Measurements from ENCODE around the gene OPA1. TPM values are rescaled to one million over a fixed set of nuclear protein-coding genes. Genes with fewer than 3 reads are reported as not detected.

Gene OPA1
- total and polyA plus RNA-seq, 2 of the 8 experiments (the other 6 are each of a cell fraction or from before 2014, with no cell fraction given): 20.3 to 109 TPM

- Histone ChIP-seq H3K23me2 (ENCODE audit: low read depth, low read length) (peaks cover 3% of the 10 kb centered on the region; the same call in 1 of the 2 replicates), H3K27me3 (replicated peaks in 1 of 4; ENCODE audit: control insufficient read depth in 3 of 4, extremely low read depth in 1 of 4, insufficient read depth in 3 of 4, low read length in 3 of 4) (no peaks in the 10 kb centered on the region; a peak in 2 of 7 replicates), H4K91ac (replicated peaks; ENCODE audit: insufficient read length, low read length) (no peak overlapping the region), H3K9me3 (ENCODE audit: insufficient read depth in 2 of 2, low read depth in 1 of 2, low read length in 1 of 2) (no peaks in the 10 kb centered on the region), H4K5ac (ENCODE audit: insufficient read length, low read depth, low read length) (no peak overlapping the region), H3K9ac (replicated peaks in 1 of 4; ENCODE audit: extremely low read depth in 1 of 4, low read depth in 3 of 4, low read length in 3 of 4) (no peak overlapping the region), H3K23ac (ENCODE audit: insufficient read length) (no peak overlapping the region), H3K4me3 (ENCODE audit: extremely low read depth in 1 of 4, insufficient read depth in 2 of 4, low read depth in 3 of 4, low read length in 4 of 4) (no peak overlapping the region), H3K4me1 (replicated peaks in 1 of 4; ENCODE audit: control insufficient read depth in 3 of 4, insufficient read depth in 4 of 4, low read length in 3 of 4) (peaks cover 0 to 10% (median 6%) of the 10 kb centered on the region in 4 experiments; a peak in 4 of 7 replicates), H3K36me3 (ENCODE audit: control insufficient read depth in 2 of 4, insufficient read depth in 4 of 4, low read length in 3 of 4) (no peaks in the 10 kb centered on the region), H2BK20ac (ENCODE audit: low read length) (no peak overlapping the region), H4K8ac (ENCODE audit: extremely low read depth, insufficient read depth, low read length) (no peak overlapping the region), H2BK15ac (ENCODE audit: low read length) (no peak overlapping the region), H3K56ac (replicated peaks; ENCODE audit: insufficient read length, low read depth, low read length) (no peak overlapping the region), H3K18ac (ENCODE audit: extremely low read depth, low read length) (no peak overlapping the region), H3K27ac (ENCODE audit: low read depth, low read length) (no peak overlapping the region), H2AFZ (ENCODE audit: low read length) (no peak overlapping the region), H2BK5ac (ENCODE audit: low read depth, low read length) (no peak overlapping the region), H3K79me1 (ENCODE audit: low read depth, low read length) (no peaks in the 10 kb centered on the region), H2AK5ac (ENCODE audit: low read depth, low read length) (no peak overlapping the region), H3K14ac (ENCODE audit: insufficient read length) (no peak overlapping the region), H3K79me2 (ENCODE audit: control insufficient read depth in 1 of 2, insufficient read depth in 2 of 2, low read length in 2 of 2) (no peaks in the 10 kb centered on the region), H3K4ac (replicated peaks; ENCODE audit: insufficient read length, low read depth, low read length) (no peak overlapping the region), H3K4me2 (ENCODE audit: insufficient read depth in 1 of 2, low read depth in 2 of 2, low read length in 2 of 2) (no peak overlapping the region), H2BK120ac (replicated peaks; ENCODE audit: low read depth, low read length) (no peak overlapping the region), H2BK12ac (ENCODE audit: low read depth, low read length) (no peak overlapping the region), H4K20me1 (replicated peaks in 1 of 2; ENCODE audit: control insufficient read depth in 1 of 2, insufficient read depth in 2 of 2, low read length in 2 of 2) (no peaks in the 10 kb centered on the region)
- CTCF ChIA-PET (ENCODE audit: partially characterized antibody): interaction anchor here (0.8 kb wide), 1 partner anchor 31 kb away, joined by 3 read pairs; no protein-coding TSS in a partner anchor
- POLR2A ChIA-PET (ENCODE audit: partially characterized antibody): no interaction called here
- FAIRE-seq (no peak), DNase-seq (ENCODE audit: low read depth in 1 of 2, low spot score in 2 of 2) (no peak)
- TF ChIP-seq SIX5 (IDR thresholded peaks at IDR 0.05; ENCODE audit: low read depth, low read length) (no peak), TBP (IDR thresholded peaks at IDR 0.05; ENCODE audit: low read depth, low read length) (no peak), NRF1 (IDR thresholded peaks at IDR 0.05; ENCODE audit: low read depth, low read length) (no peak), GABPA (IDR thresholded peaks at IDR 0.05; ENCODE audit: borderline replicate concordance, insufficient read depth, low read length) (no peak), SIN3A (conservative IDR thresholded peaks at IDR 0.05 in 1 of 2, IDR thresholded peaks at IDR 0.05 in 1 of 2; ENCODE audit: low read depth in 1 of 2, low read length in 2 of 2) (no peak), POLR2AphosphoS5 (IDR thresholded peaks at IDR 0.05; ENCODE audit: low read depth, low read length) (no peak), USF2 (IDR thresholded peaks at IDR 0.05; ENCODE audit: low read length) (no peak)
These were observed 142.8 kb downstream of the OPA1 start for GRCh38 chr3:193735850-193736249.

All from H1 (cell line).